GM10847 (cell line): ENCODE measurements around the gene MX1.

Experiments used
- POLR2A ChIP-seq: IDR thresholded peaks from 2 replicates; pipeline ENCODE4 v1.6.1; 2011; ENCODE audit not compliant: insufficient read length; ENCODE audit errors: extremely low read depth

MX1 gene

GRCh38 chr21:41465176-41465781 lies 39.2 kb downstream of the MX1 start:
- no peak for TF ChIP-seq POLR2A

GRCh38 chr21:41466024-41466820 lies 40.2 kb downstream of the MX1 start:
- TF ChIP-seq POLR2A = no peak

GRCh38 chr21:41470054-41470453 lies 44.0 kb downstream of the MX1 start:
- TF ChIP-seq POLR2A = no peak

GRCh38 chr21:41472753-41473548 lies 46.9 kb downstream of the MX1 start:
- no peak for TF ChIP-seq POLR2A

GRCh38 chr21:41475714-41476420 lies 49.8 kb downstream of the MX1 start:
- TF ChIP-seq POLR2A = no peak

- no peak for TF ChIP-seq POLR2A
Observed at GRCh38 chr21:41477641-41478318, 51.7 kb downstream of the MX1 start.

- no peak for TF ChIP-seq POLR2A
Observed at GRCh38 chr21:41478319-41479177, 52.5 kb downstream of the MX1 start.

- TF ChIP-seq POLR2A = no peak
Observed at GRCh38 chr21:41479686-41480085, 53.6 kb downstream of the MX1 start.

- no peak for TF ChIP-seq POLR2A
Observed at GRCh38 chr21:41480086-41480690, 54.1 kb downstream of the MX1 start.

- TF ChIP-seq POLR2A = no peak
Observed at GRCh38 chr21:41481191-41481590, 55.2 kb downstream of the MX1 start.

- no peak for TF ChIP-seq POLR2A
Observed at GRCh38 chr21:41482301-41482700, 56.3 kb downstream of the MX1 start.

- TF ChIP-seq POLR2A = no peak
Observed at GRCh38 chr21:41482980-41483379, 56.9 kb downstream of the MX1 start.

GRCh38 chr21:41483415-41483814 lies 57.4 kb downstream of the MX1 start:
- no peak for TF ChIP-seq POLR2A
